LNCaP clone FGC (cell line): ENCODE measurements around the gene TRIP6.

Experiments
- DNase-seq: peaks from one replicate; pipeline ENCODE4 v3.0.0-alpha.2; 2011; ENCODE audit warnings: low read depth
- H3K4me3 ChIP-seq: 2 replicates; pipeline ENCODE4 v1.5.1; 2011; ENCODE audit warnings: mild to moderate bottlenecking, low read depth, low read length, control low read depth
- TF ChIP-seq, protein P1 (sequence below): IDR thresholded peaks from 2 replicates; pipeline ENCODE4 v1.5.1; 2012; ENCODE audit warnings: mild to moderate bottlenecking; ENCODE audit not compliant: control insufficient read depth, insufficient read depth; ENCODE audit errors: extremely low read depth

Gene TRIP6

GRCh38 chr7:100886936-100887515, 19.8 kb downstream of the TRIP6 start:
- H3K4me3 ChIP-seq: no peak overlapping the region
- TF ChIP-seq, protein P1, sequence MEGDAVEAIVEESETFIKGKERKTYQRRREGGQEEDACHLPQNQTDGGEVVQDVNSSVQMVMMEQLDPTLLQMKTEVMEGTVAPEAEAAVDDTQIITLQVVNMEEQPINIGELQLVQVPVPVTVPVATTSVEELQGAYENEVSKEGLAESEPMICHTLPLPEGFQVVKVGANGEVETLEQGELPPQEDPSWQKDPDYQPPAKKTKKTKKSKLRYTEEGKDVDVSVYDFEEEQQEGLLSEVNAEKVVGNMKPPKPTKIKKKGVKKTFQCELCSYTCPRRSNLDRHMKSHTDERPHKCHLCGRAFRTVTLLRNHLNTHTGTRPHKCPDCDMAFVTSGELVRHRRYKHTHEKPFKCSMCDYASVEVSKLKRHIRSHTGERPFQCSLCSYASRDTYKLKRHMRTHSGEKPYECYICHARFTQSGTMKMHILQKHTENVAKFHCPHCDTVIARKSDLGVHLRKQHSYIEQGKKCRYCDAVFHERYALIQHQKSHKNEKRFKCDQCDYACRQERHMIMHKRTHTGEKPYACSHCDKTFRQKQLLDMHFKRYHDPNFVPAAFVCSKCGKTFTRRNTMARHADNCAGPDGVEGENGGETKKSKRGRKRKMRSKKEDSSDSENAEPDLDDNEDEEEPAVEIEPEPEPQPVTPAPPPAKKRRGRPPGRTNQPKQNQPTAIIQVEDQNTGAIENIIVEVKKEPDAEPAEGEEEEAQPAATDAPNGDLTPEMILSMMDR: no peak

GRCh38 chr7:100887516-100888290, 20.5 kb downstream of the TRIP6 start:
- no peak for DNase-seq
- H3K4me3 ChIP-seq: peak overlapping the region; percentile 82

More at GRCh38 chr7:100886936-100887515, 19.8 kb downstream of the TRIP6 start:
- no peak for DNase-seq

GRCh38 chr7:100888291-100888987, 21.3 kb downstream of the TRIP6 start:
- no peak for DNase-seq
- peak overlapping the region; percentile 82 for H3K4me3 ChIP-seq
- TF ChIP-seq, protein P1: no peak

More at GRCh38 chr7:100887516-100888290, 20.5 kb downstream of the TRIP6 start:
- TF ChIP-seq, protein P1: no peak

DNA sequence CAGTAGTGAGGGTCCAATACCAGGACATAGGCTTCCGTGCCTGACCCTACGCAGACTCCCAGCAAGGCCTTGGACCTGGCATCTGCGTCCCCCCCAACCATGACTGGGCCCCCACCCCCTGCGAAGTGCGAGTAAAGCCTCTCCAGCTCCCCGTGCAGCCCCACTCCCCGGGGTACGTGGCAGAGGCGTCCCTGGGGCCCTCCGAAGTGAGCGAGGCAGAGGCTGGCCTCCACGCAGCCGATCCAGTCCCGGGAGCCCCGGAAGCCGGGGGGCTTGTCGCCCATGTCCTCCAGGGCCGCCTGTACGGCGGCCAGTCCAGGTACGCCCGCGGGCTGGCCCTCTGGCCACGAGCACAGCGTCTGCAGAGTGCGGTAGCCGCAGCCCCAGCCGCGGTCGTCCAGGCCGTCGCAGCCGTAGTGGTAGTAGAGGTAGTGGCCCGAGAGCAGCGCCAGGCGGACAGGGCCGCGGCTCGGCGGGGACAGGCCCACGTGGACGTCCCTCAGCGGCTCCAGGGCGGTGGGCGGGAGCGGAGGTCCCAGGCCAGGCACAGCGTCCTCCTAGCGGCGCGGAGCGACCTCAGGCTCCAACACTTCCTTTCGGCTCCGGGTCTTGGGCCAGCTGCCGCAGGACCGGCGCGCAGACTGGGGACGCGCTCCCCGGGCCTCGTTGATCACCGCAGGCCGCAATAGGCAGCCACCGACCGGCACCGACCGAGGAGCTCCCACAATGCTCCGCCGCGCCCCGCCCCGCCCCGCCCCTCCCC, 22.0 kb downstream of the TRIP6 start, which contains the start of gene UFSP1:
Gene UFSP1 (minus strand): TSS at position 728 of the 763 bp plus-strand sequence. CDS start 444 bp downstream, at position 284.
- peak within 1 kb of the TSS; percentile 82 for H3K4me3 ChIP-seq
- DNase-seq: no peak
- TF ChIP-seq, protein P1: no peak

- DNase-seq: no peak
- TF ChIP-seq, protein P1: no peak
- peak overlapping the region; percentile 82 for H3K4me3 ChIP-seq
Observed at GRCh38 chr7:100890653-100891567, 23.7 kb downstream of the TRIP6 start.
